IMR-90 (cell line): ENCODE results near the gene PDE11A.

Source experiments
- CEBPB ChIP-seq: IDR thresholded peaks from 2 replicates; pipeline ENCODE4 v1.6.1; 2012; ENCODE audit warnings: low read depth, low read length, improper control_type of control experiment
- CTCF ChIP-seq: conservative IDR thresholded peaks from 2 replicates; pipeline ENCODE4 v1.5.1; 2012; ENCODE audit warnings: mild to moderate bottlenecking, low read depth, low read length, improper control_type of control experiment
- POLR2A ChIP-seq: IDR thresholded peaks from 2 replicates; pipeline ENCODE4 v1.6.1; 2012; ENCODE audit warnings: mild to moderate bottlenecking, low read depth, low read length
- RAD21 ChIP-seq: IDR thresholded peaks from 2 replicates; pipeline ENCODE4 v1.6.1; 2012; ENCODE audit warnings: low read length, improper control_type of control experiment
- SMC3 ChIP-seq: fragments of 150-350 bp; IDR thresholded peaks from 2 replicates; pipeline ENCODE4 v1.6.1; 2016; ENCODE audit warnings: low read depth, mild to moderate bottlenecking, antibody characterized with exemption, low read length, moderate library complexity
- TF ChIP-seq, protein P1 (sequence below): fragments of 150-350 bp; IDR thresholded peaks from 2 replicates; pipeline ENCODE4 v1.6.1; 2016; ENCODE audit warnings: low read depth, mild to moderate bottlenecking, low read length, moderate library complexity, borderline replicate concordance

DNA sequence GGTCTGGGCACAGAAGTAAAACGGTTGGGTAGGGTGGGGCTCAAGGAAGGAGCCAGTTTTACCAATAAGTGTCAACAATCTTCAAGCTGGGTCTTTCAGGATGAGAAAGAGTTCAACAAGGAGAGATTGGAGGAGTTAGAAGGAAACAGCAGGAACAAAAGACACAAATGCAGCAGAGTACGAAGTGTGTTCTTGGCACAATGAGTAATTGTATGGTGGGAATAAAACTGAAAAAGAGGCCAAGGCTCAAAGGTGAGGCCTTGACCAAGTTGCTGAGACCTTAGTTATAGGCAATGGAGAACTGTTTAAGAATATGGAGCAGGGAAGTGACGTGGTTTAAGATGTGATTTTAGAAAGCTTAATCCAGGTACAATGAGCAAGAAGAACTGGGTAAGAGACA is 230.3 kb downstream of the PDE11A start:
- TF ChIP-seq CTCF (no peak), POLR2A (no peak), CEBPB (no peak), RAD21 (no peak), SMC3 (no peak)
- TF ChIP-seq, protein P1, sequence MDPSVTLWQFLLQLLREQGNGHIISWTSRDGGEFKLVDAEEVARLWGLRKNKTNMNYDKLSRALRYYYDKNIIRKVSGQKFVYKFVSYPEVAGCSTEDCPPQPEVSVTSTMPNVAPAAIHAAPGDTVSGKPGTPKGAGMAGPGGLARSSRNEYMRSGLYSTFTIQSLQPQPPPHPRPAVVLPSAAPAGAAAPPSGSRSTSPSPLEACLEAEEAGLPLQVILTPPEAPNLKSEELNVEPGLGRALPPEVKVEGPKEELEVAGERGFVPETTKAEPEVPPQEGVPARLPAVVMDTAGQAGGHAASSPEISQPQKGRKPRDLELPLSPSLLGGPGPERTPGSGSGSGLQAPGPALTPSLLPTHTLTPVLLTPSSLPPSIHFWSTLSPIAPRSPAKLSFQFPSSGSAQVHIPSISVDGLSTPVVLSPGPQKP: no peak
